ENCODE data around the gene GBF1. TPM values are rescaled to one million over a fixed set of nuclear protein-coding genes. Genes with fewer than 3 reads are reported as not detected.
A peak's percentile ranks its signal among the peaks of the same experiment; 100 is the strongest.

The GBF1 gene
- polyA plus RNA-seq, 3 donors: 4.2 to 17.4 (median 11.9) TPM

GRCh38 chr10:102398172-102399020, 153.1 kb downstream of the GBF1 start:
- WGBS (ENCODE audit: insufficient coverage): 97% methylated on average over 10 of the region's 21 CpGs
- Histone ChIP-seq H3K4me2 (replicated peaks; ENCODE audit: extremely low read depth, low read length, poor library complexity, severe bottlenecking) (peak overlapping the region; percentile 69), H3K79me2 (ENCODE audit: insufficient read depth, low read length) (peaks cover 19% of the 10 kb centered on the region), H3K9ac (ENCODE audit: insufficient read depth, low read length, poor library complexity, severe bottlenecking) (peak overlapping the region; percentile 54), H3K27me3 (ENCODE audit: control insufficient read depth in 2 of 2, insufficient read depth in 2 of 2, low read length in 2 of 2) (no peaks in the 10 kb centered on the region), H3K4me1 (ENCODE audit: control insufficient read depth in 1 of 2, insufficient read depth in 2 of 2, low read length in 2 of 2) (peaks cover 31 to 45% of the 10 kb centered on the region in 2 donors), H3K4me3 (replicated peaks in 1 of 3; ENCODE audit: low read depth in 2 of 3, low read length in 3 of 3) (peak overlapping the region in 1 of 3 experiments; percentile 68), H3K36me3 (replicated peaks in 1 of 2; ENCODE audit: control insufficient read depth in 1 of 2, insufficient read depth in 2 of 2, low read length in 2 of 2) (peaks cover 49 to 54% of the 10 kb centered on the region in 2 donors), H4K20me1 (ENCODE audit: insufficient read depth, low read length) (peaks cover 69% of the 10 kb centered on the region), H2AFZ (ENCODE audit: insufficient read depth, low read depth, low read length, poor library complexity, severe bottlenecking) (no peak overlapping the region), H3K27ac (ENCODE audit: low read depth in 1 of 2, low read length in 2 of 2) (peak overlapping the region; percentile 50 to 71), H3K9me3 (replicated peaks in 1 of 2; ENCODE audit: control insufficient read depth in 1 of 2, insufficient read depth in 1 of 2, low read length in 2 of 2) (no peaks in the 10 kb centered on the region)
- H3K4me3 Mint-ChIP-seq: peak overlapping the region; percentile 48 to 50
- H3K9me3 Mint-ChIP-seq: no peaks in the 10 kb centered on the region
- H3K27me3 Mint-ChIP-seq (ENCODE audit: low read depth in 3 of 3): peaks cover 0 to 4% (median 0%) of the 10 kb centered on the region in 3 donors
- intact Hi-C loops (cut with micrococcal nuclease): loop anchor here (10.0 kb wide), 2 partner anchors 76 to 186 kb away; no protein-coding TSS in a partner anchor
- no peak for TF ChIP-seq CTCF (IDR thresholded peaks at IDR 0.05)
- H3K27ac Mint-ChIP-seq: peak overlapping the region; percentile 32 to 88 (median 75)
- DNase-seq: peak in 1 of 3 donors; percentile 12
- H3K36me3 Mint-ChIP-seq: peaks cover 55 to 63% of the 10 kb centered on the region in 2 donors
- H3K4me1 Mint-ChIP-seq: peaks cover 32% of the 10 kb centered on the region

- intact Hi-C loops (cut with micrococcal nuclease): loop anchor here (2.0 to 10.0 kb wide), 3 partner anchors 15 to 185 kb away; no protein-coding TSS in a partner anchor
- 4% methylated on average over 72 of the region's 72 CpGs for WGBS (ENCODE audit: insufficient coverage)
- peak; percentile 87 to 92 (median 91) for DNase-seq
- H3K79me2 ChIP-seq (ENCODE audit: insufficient read depth, low read length): peaks cover 19% of the 10 kb centered on the region
- H2AFZ ChIP-seq (ENCODE audit: insufficient read depth, low read depth, low read length, poor library complexity, severe bottlenecking): no peak overlapping the region
- peak overlapping the region; percentile 12 to 68 (median 25) for H3K4me3 ChIP-seq (replicated peaks in 1 of 3; ENCODE audit: low read depth in 2 of 3, low read length in 3 of 3)
- Mint-ChIP-seq H3K27ac (peak overlapping the region; percentile 32 to 88 (median 75)), H3K9me3 (no peaks in the 10 kb centered on the region), H3K27me3 (ENCODE audit: low read depth in 3 of 3) (peaks cover 0 to 4% (median 2%) of the 10 kb centered on the region in 3 donors), H3K4me1 (peaks cover 30% of the 10 kb centered on the region), H3K36me3 (peaks cover 55 to 63% of the 10 kb centered on the region in 2 donors), H3K4me3 (peak overlapping the region; percentile 48 to 50)
- no peaks in the 10 kb centered on the region for H3K27me3 ChIP-seq (ENCODE audit: control insufficient read depth in 2 of 2, insufficient read depth in 2 of 2, low read length in 2 of 2)
- no peaks in the 10 kb centered on the region for H3K9me3 ChIP-seq (replicated peaks in 1 of 2; ENCODE audit: control insufficient read depth in 1 of 2, insufficient read depth in 1 of 2, low read length in 2 of 2)
- peaks cover 26 to 40% of the 10 kb centered on the region in 2 donors for H3K4me1 ChIP-seq (ENCODE audit: control insufficient read depth in 1 of 2, insufficient read depth in 2 of 2, low read length in 2 of 2)
- peak overlapping the region; percentile 54 for H3K9ac ChIP-seq (ENCODE audit: insufficient read depth, low read length, poor library complexity, severe bottlenecking)
- peak; percentile 96 for TF ChIP-seq CTCF (IDR thresholded peaks at IDR 0.05)
- peak overlapping the region; percentile 69 for H3K4me2 ChIP-seq (replicated peaks; ENCODE audit: extremely low read depth, low read length, poor library complexity, severe bottlenecking)
- peaks cover 49 to 54% of the 10 kb centered on the region in 2 donors for H3K36me3 ChIP-seq (replicated peaks in 1 of 2; ENCODE audit: control insufficient read depth in 1 of 2, insufficient read depth in 2 of 2, low read length in 2 of 2)
- peak overlapping the region; percentile 50 to 71 for H3K27ac ChIP-seq (ENCODE audit: low read depth in 1 of 2, low read length in 2 of 2)
- H4K20me1 ChIP-seq (ENCODE audit: insufficient read depth, low read length): peaks cover 79% of the 10 kb centered on the region
These were observed 154.1 kb downstream of the GBF1 start for GRCh38 chr10:102399217-102400021.

Data from CD14-positive monocyte (primary cell).